KMS-11 (cell line): ENCODE data around the gene CASTOR1.

Experiments
- H2AFZ ChIP-seq: fragments of 200-600 bp; sonication (generic); 2 replicates; pipeline ENCODE4 v1.6.1; 2016; ENCODE audit warnings: antibody characterized with exemption, mixed run types, low read depth
- H3K27ac ChIP-seq: fragments of 200-600 bp; sonication (generic); 2 replicates; pipeline ENCODE4 v1.6.1; 2016; ENCODE audit warnings: mild to moderate bottlenecking, mixed run types
- H3K27me3 ChIP-seq: fragments of 200-600 bp; sonication (generic); 2 replicates; pipeline ENCODE4 v1.6.1; 2017; ENCODE audit warnings: mild to moderate bottlenecking, low read depth, mixed run types, moderate library complexity; ENCODE audit not compliant: insufficient read depth
- H3K36me3 ChIP-seq: fragments of 200-600 bp; sonication (generic); 2 replicates; pipeline ENCODE4 v1.6.1; 2017; ENCODE audit warnings: mild to moderate bottlenecking, mixed run types; ENCODE audit not compliant: insufficient read depth
- H3K4me1 ChIP-seq: fragments of 200-600 bp; sonication (generic); 2 replicates; pipeline ENCODE4 v1.6.1; 2016; ENCODE audit warnings: mild to moderate bottlenecking, low read depth, mixed run types; ENCODE audit not compliant: poor library complexity, severe bottlenecking
- H3K4me2 ChIP-seq: fragments of 200-600 bp; sonication (generic); 2 replicates; pipeline ENCODE4 v1.7.0; 2016; ENCODE audit warnings: mild to moderate bottlenecking, mixed run types
- H3K4me3 ChIP-seq: fragments of 200-600 bp; sonication (generic); IDR thresholded peaks from 2 replicates; pipeline ENCODE4 v1.6.1; 2017; ENCODE audit warnings: low read depth, low read length, mixed read lengths; ENCODE audit not compliant: insufficient read depth
- H3K79me2 ChIP-seq: fragments of 200-600 bp; sonication (generic); 2 replicates; pipeline ENCODE4 v1.6.1; 2016; ENCODE audit warnings: low read depth, mixed run types; ENCODE audit not compliant: insufficient read depth
- H3K9ac ChIP-seq: fragments of 200-600 bp; sonication (generic); 2 replicates; pipeline ENCODE4 v1.6.1; 2016; ENCODE audit warnings: mild to moderate bottlenecking, mixed run types
- H4K20me1 ChIP-seq: fragments of 200-600 bp; sonication (generic); 2 replicates; pipeline ENCODE4 v1.6.1; 2016; ENCODE audit warnings: mild to moderate bottlenecking, mixed run types; ENCODE audit not compliant: insufficient read depth
- CTCF ChIP-seq: fragments of 200-600 bp; sonication (generic); conservative IDR thresholded peaks from 2 replicates; pipeline ENCODE4 v1.6.1; 2017; ENCODE audit warnings: low read depth, mild to moderate bottlenecking, antibody characterized with exemption, low read length, moderate library complexity, mixed read lengths

CASTOR1 gene

DNA sequence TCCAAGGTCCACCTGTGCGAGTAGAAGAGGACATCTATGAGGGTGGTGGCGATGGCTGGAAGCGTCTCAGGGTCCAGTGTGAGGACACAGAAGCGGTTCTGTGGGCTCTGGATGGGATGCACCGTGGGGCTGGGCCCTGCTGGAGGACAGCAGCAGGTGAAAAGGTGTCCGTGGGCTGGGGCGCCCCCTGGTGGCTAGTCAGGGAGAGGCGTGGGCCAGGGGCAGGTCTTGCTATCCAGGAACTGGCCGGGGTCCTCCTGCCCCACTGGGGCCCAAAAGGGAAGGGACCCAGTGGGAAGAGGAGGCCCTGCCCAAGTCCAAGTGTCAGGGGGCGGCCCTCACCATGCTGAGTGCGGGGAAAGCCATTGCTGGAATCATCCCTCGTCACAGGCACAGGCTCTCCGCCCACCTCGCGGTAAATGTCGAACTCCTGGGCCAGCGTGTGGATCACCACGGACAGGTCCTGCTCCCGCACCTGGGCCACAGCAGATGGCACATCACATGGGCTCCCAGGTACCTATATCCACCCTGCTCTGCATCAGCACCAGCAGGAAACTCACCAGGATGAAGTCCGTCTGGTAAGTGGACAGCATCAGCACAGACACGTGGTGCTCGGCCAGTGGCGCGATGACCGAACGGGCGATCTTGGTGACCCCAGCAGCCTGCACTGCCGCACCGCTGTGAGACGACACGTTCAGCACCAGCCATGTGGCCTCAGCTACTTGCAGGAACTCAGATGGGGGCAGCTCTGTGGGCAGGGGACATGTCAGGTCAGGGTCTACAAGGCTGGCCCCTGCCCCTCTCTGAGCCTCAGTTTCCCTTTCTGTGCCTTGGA is 2.3 kb downstream of the CASTOR1 start:
- Histone ChIP-seq H3K4me3 (no peak overlapping the region), H3K36me3 (no peaks in the 10 kb centered on the region), H3K4me1 (peaks cover 35% of the 10 kb centered on the region), H2AFZ (peak overlapping the region; percentile 64; the same call in 1 of the 2 replicates), H3K9ac (no peak overlapping the region), H3K4me2 (peak overlapping the region; percentile 34; the same call in 1 of the 2 replicates), H3K27me3 (no peaks in the 10 kb centered on the region), H3K79me2 (no peaks in the 10 kb centered on the region), H4K20me1 (no peaks in the 10 kb centered on the region), H3K27ac (no peak overlapping the region)
- TF ChIP-seq CTCF, result peak; percentile 78

DNA sequence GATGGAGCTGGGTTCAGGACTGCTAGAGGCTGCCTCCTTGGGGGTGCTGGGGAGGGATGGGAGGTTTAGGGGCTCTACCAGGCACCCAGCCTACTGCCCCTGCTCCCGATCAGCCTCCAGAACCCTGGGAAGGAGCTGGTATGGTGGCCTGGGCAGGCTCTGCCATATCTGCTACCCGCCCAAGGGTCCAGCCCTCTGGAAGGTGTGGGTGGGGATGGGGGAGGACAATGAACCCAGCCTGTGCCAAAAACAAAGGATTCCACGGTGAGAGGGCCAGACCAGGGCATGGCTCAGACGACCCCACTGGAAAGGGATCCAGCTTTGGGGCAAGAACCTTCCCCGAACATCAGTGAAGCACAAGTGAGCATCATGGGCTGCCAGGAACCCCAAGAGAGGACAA is 3.0 kb downstream of the CASTOR1 start:
- H3K4me2 ChIP-seq, result no peak overlapping the region
- H3K27ac ChIP-seq, result no peak overlapping the region
- H4K20me1 ChIP-seq, result no peaks in the 10 kb centered on the region
- H3K36me3 ChIP-seq, result no peaks in the 10 kb centered on the region
- no peaks in the 10 kb centered on the region for H3K27me3 ChIP-seq
- H2AFZ ChIP-seq, result no peak overlapping the region
- TF ChIP-seq CTCF, result no peak
- H3K79me2 ChIP-seq, result no peaks in the 10 kb centered on the region
- H3K4me3 ChIP-seq, result no peak overlapping the region
- no peak overlapping the region for H3K9ac ChIP-seq
- H3K4me1 ChIP-seq, result peaks cover 34% of the 10 kb centered on the region

DNA sequence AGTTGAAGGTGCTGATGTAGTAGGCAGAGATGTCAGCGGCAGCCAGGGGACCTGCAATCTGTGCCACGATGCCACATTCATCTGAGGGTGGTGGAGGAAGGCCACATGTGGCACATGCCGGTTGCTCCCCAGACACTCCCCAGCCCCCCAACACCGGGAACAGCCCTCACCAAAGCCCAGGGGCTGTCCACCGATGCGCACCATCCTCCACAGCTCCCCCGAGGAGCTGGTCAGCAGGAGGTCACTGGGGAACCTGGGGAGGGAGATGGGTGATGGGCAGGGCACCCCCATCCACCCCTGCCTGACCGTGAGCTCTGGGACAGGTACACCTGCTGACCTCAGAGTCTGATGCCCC is 3.5 kb downstream of the CASTOR1 start:
- Histone ChIP-seq H2AFZ (no peak overlapping the region), H3K4me1 (peaks cover 28% of the 10 kb centered on the region), H3K4me2 (no peak overlapping the region), H3K27me3 (no peaks in the 10 kb centered on the region), H3K36me3 (no peaks in the 10 kb centered on the region), H3K9ac (no peak overlapping the region), H3K27ac (no peak overlapping the region), H4K20me1 (no peaks in the 10 kb centered on the region), H3K79me2 (no peaks in the 10 kb centered on the region), H3K4me3 (no peak overlapping the region)
- no peak for TF ChIP-seq CTCF

- H3K27me3 ChIP-seq, result no peaks in the 10 kb centered on the region
- no peaks in the 10 kb centered on the region for H3K79me2 ChIP-seq
- H3K4me2 ChIP-seq, result no peak overlapping the region
- no peak overlapping the region for H3K4me3 ChIP-seq
- H4K20me1 ChIP-seq, result no peaks in the 10 kb centered on the region
- peaks cover 23% of the 10 kb centered on the region for H3K4me1 ChIP-seq
- no peak overlapping the region for H3K9ac ChIP-seq
- no peak overlapping the region for H2AFZ ChIP-seq
- H3K27ac ChIP-seq, result no peak overlapping the region
- no peaks in the 10 kb centered on the region for H3K36me3 ChIP-seq
- TF ChIP-seq CTCF, result no peak
These were observed 4.0 kb downstream of the CASTOR1 start for GRCh38 chr22:30285176-30285845.
